IMR-90 (cell line): ENCODE data around the gene SMIM14. TPM values are rescaled to one million over a fixed set of nuclear protein-coding genes. Genes with fewer than 3 reads are reported as not detected.

ENCODE experiments used
- ATAC-seq: fragments of 200-7000 bp; cut with Tn5 transposase; 2 replicates; pipeline ENCODE4 v1.9.1; 2020; ENCODE audit warnings: low read depth, mild to moderate bottlenecking, moderate library complexity
- BruUV-seq: library from RNA; stranded (reverse); fragments of 400-500 nt; replicated peaks from 2 replicates; lab custom pipeline; 2021; lab: Mats Ljungman, UMichigan
- CTCF ChIA-PET: fragments of 300-600 bp; formaldehyde crosslinking; extraction: SDS; loops from one replicate; lab custom pipeline; 2021; ENCODE audit warnings: antibody characterized with exemption; lab: Yijun Ruan, JAX
- POLR2A ChIA-PET: fragments of 300-600 bp; sonication (Branson Sonifier 250); formaldehyde crosslinking; loops from one replicate; lab custom pipeline; 2022; ENCODE audit warnings: antibody characterized with exemption; ENCODE audit not compliant: unreplicated experiment; lab: Charles Lee
- DNase-seq: peaks from one replicate; pipeline ENCODE4 v3.0.0; 2013
- H2AFZ ChIP-seq: replicated peaks from 2 replicates; pipeline ENCODE3; 2013; ENCODE audit warnings: low read length, mild to moderate bottlenecking; ENCODE audit not compliant: poor library complexity
- H2AK5ac ChIP-seq: 2 replicates; pipeline ENCODE4 v1.6.1; 2013; ENCODE audit warnings: low read depth, low read length, inconsistent platforms
- H2AK9ac ChIP-seq: replicated peaks from 2 replicates; pipeline ENCODE3; 2013; ENCODE audit warnings: mild to moderate bottlenecking, low read depth, low read length, moderate library complexity; ENCODE audit not compliant: poor library complexity
- H2BK120ac ChIP-seq: 2 replicates; pipeline ENCODE4 v1.6.1; 2013; ENCODE audit warnings: low read depth, low read length, inconsistent platforms
- H2BK15ac ChIP-seq: 3 replicates; pipeline ENCODE4 v1.6.1; 2013; ENCODE audit warnings: low read depth, low read length, inconsistent platforms
- H2BK20ac ChIP-seq: 2 replicates; pipeline ENCODE4 v1.6.1; 2013; ENCODE audit warnings: low read depth, mild to moderate bottlenecking, inconsistent platforms, low read length, moderate library complexity
- H2BK5ac ChIP-seq: 2 replicates; pipeline ENCODE4 v1.6.1; 2013; ENCODE audit warnings: mild to moderate bottlenecking, low read depth, low read length, inconsistent platforms; ENCODE audit not compliant: poor library complexity, severe bottlenecking
- H3K14ac ChIP-seq: replicated peaks from 2 replicates; pipeline ENCODE4 v1.6.1; 2013; ENCODE audit warnings: low read depth, low read length, inconsistent platforms
- H3K18ac ChIP-seq: 2 replicates; pipeline ENCODE4 v1.6.1; 2013; ENCODE audit warnings: low read depth, low read length, control low read depth
- H3K23ac ChIP-seq: 2 replicates; pipeline ENCODE4 v1.6.1; 2013; ENCODE audit warnings: low read depth, low read length, inconsistent platforms
- H3K27ac ChIP-seq: 2 replicates; pipeline ENCODE4 v1.5.1; 2013; ENCODE audit warnings: mild to moderate bottlenecking, control low read depth, low read length; ENCODE audit not compliant: insufficient read depth
- H3K27me3 ChIP-seq: 2 replicates; pipeline ENCODE4 v1.6.1; 2013; ENCODE audit warnings: low read length; ENCODE audit not compliant: control insufficient read depth, insufficient read depth
- H3K36me3 ChIP-seq: 2 replicates; pipeline ENCODE4 v1.6.1; 2013; ENCODE audit warnings: low read length, mixed read lengths; ENCODE audit not compliant: control insufficient read depth, insufficient read depth
- H3K4ac ChIP-seq: 2 replicates; pipeline ENCODE4 v1.6.1; 2013; ENCODE audit warnings: low read depth, low read length, inconsistent platforms
- H3K4me1 ChIP-seq: 2 replicates; pipeline ENCODE4 v1.6.1; 2013; ENCODE audit warnings: low read length, mixed read lengths; ENCODE audit not compliant: control insufficient read depth, insufficient read depth
- H3K4me2 ChIP-seq: 2 replicates; pipeline ENCODE4 v1.6.1; 2013; ENCODE audit warnings: low read depth, mild to moderate bottlenecking, control low read depth, low read length, moderate library complexity
- H3K4me3 ChIP-seq: 2 replicates; pipeline ENCODE4 v1.5.1; 2013; ENCODE audit warnings: low read depth, mild to moderate bottlenecking, control low read depth, low read length, moderate library complexity; ENCODE audit not compliant: insufficient read depth
- H3K56ac ChIP-seq: 2 replicates; pipeline ENCODE4 v1.6.1; 2013; ENCODE audit warnings: low read length, inconsistent platforms; ENCODE audit not compliant: insufficient read depth; ENCODE audit errors: extremely low read depth
- H3K79me1 ChIP-seq, 2 experiments: 2 replicates each; pipeline ENCODE4 v1.6.1; 2013; ENCODE audit warnings: low read length in 2 of 2, inconsistent platforms in 1 of 2, low read depth in 1 of 2
- H3K9ac ChIP-seq: 2 replicates; pipeline ENCODE4 v1.6.1; 2013; ENCODE audit warnings: low read depth, low read length, control low read depth
- H3K9me1 ChIP-seq: 2 replicates; pipeline ENCODE4 v1.6.1; 2013; ENCODE audit warnings: low read length, inconsistent platforms; ENCODE audit not compliant: insufficient read depth
- H3K9me3 ChIP-seq: 2 replicates; pipeline ENCODE4 v1.6.1; 2013; ENCODE audit warnings: low read length; ENCODE audit not compliant: control insufficient read depth, insufficient read depth
- H4K20me1 ChIP-seq: 2 replicates; pipeline ENCODE4 v1.6.1; 2013; ENCODE audit warnings: low read length, inconsistent platforms; ENCODE audit not compliant: insufficient read depth
- H4K5ac ChIP-seq: 2 replicates; pipeline ENCODE4 v1.6.1; 2013; ENCODE audit warnings: mild to moderate bottlenecking, low read depth, low read length, control low read depth
- H4K8ac ChIP-seq, 2 experiments: 2 replicates each; pipeline ENCODE4 v1.6.1; 2013; ENCODE audit warnings: low read depth in 2 of 2, low read length in 2 of 2, control low read depth in 1 of 2, inconsistent platforms in 1 of 2
- H4K91ac ChIP-seq: 2 replicates; pipeline ENCODE4 v1.6.1; 2013; ENCODE audit warnings: low read depth, low read length, inconsistent platforms; ENCODE audit not compliant: insufficient read depth
- BHLHE40 ChIP-seq: fragments of 150-350 bp; IDR thresholded peaks from 2 replicates; pipeline ENCODE4 v1.6.1; 2016; ENCODE audit warnings: mild to moderate bottlenecking, low read depth, low read length
- CEBPB ChIP-seq: IDR thresholded peaks from 2 replicates; pipeline ENCODE4 v1.6.1; 2012; ENCODE audit warnings: low read depth, low read length, improper control_type of control experiment
- CHD1 ChIP-seq: IDR thresholded peaks from 2 replicates; pipeline ENCODE4 v1.6.1; 2012; ENCODE audit warnings: low read depth, low read length, improper control_type of control experiment
- CTCF ChIP-seq: conservative IDR thresholded peaks from 2 replicates; pipeline ENCODE4 v1.5.1; 2012; ENCODE audit warnings: mild to moderate bottlenecking, low read depth, low read length, improper control_type of control experiment
- ELK1 ChIP-seq: fragments of 150-350 bp; IDR thresholded peaks from 2 replicates; pipeline ENCODE4 v1.6.1; 2016; ENCODE audit warnings: low read depth, mild to moderate bottlenecking, low read length, moderate library complexity, borderline replicate concordance
- FOS ChIP-seq: fragments of 150-350 bp; IDR thresholded peaks from 2 replicates; pipeline ENCODE4 v1.6.1; 2016; ENCODE audit warnings: low read depth, low read length
- MAFK ChIP-seq: IDR thresholded peaks from 2 replicates; pipeline ENCODE4 v1.6.1; 2012; ENCODE audit warnings: low read depth, low read length, improper control_type of control experiment
- MAZ ChIP-seq: IDR thresholded peaks from 2 replicates; pipeline ENCODE4 v1.6.1; 2012; ENCODE audit warnings: low read depth, mild to moderate bottlenecking, low read length, improper control_type of control experiment, moderate library complexity, borderline replicate concordance
- MXI1 ChIP-seq: IDR thresholded peaks from 2 replicates; pipeline ENCODE4 v1.6.1; 2012; ENCODE audit warnings: low read depth, mild to moderate bottlenecking, low read length, moderate library complexity, borderline replicate concordance
- NFE2L2 ChIP-seq: fragments of 150-350 bp; IDR thresholded peaks from 2 replicates; pipeline ENCODE4 v1.6.1; 2016; ENCODE audit warnings: low read depth, mild to moderate bottlenecking, low read length
- POLR2A ChIP-seq: IDR thresholded peaks from 2 replicates; pipeline ENCODE4 v1.6.1; 2012; ENCODE audit warnings: mild to moderate bottlenecking, low read depth, low read length
- RAD21 ChIP-seq: IDR thresholded peaks from 2 replicates; pipeline ENCODE4 v1.6.1; 2012; ENCODE audit warnings: low read length, improper control_type of control experiment
- RCOR1 ChIP-seq: IDR thresholded peaks from 2 replicates; pipeline ENCODE4 v1.6.1; 2012; ENCODE audit warnings: mild to moderate bottlenecking, low read length, improper control_type of control experiment; ENCODE audit not compliant: insufficient replicate concordance
- RFX5 ChIP-seq: IDR thresholded peaks from 2 replicates; pipeline ENCODE4 v1.8.0; 2012; ENCODE audit warnings: low read depth, mild to moderate bottlenecking, low read length, moderate library complexity
- SMC3 ChIP-seq: fragments of 150-350 bp; IDR thresholded peaks from 2 replicates; pipeline ENCODE4 v1.6.1; 2016; ENCODE audit warnings: low read depth, mild to moderate bottlenecking, antibody characterized with exemption, low read length, moderate library complexity
- USF2 ChIP-seq: fragments of 150-350 bp; IDR thresholded peaks from 2 replicates; pipeline ENCODE4 v1.6.1; 2017; ENCODE audit warnings: mild to moderate bottlenecking, antibody characterized with exemption, low read length, low read depth
- WGBS, 2 experiments: methylation state at CpG; one replicate each; pipeline versions ENCODE4 v1.1.5 to v1.1.7; 2013; ENCODE audit warnings: missing lambda C conversion rate in 2 of 2; ENCODE audit not compliant: insufficient read length in 1 of 2; ENCODE audit errors: extremely low coverage in 2 of 2; 5-methylcytosine and 5-hydroxymethylcytosine counted together
- dilution Hi-C: fragments of 300-500 bp; cut with HindIII; formaldehyde crosslinking; loops from one replicate; pipeline ENCODE4 v1.14.3; 2018; ENCODE audit warnings: low sequenced_read_pairs; ENCODE audit not compliant: unreplicated experiment
- in situ Hi-C: fragments of 300-500 bp; cut with MboI; formaldehyde crosslinking; loops from 3 replicates; pipeline ENCODE4 v1.14.3; 2019; ENCODE audit warnings: low sequenced_read_pairs, inconsistent platforms, mixed read lengths
- intact Hi-C: fragments of 100-400 bp; cut with micrococcal nuclease; formaldehyde crosslinking; loops from 2 replicates; pipeline ENCODE4 v1.10.0; 2022
- polyA plus RNA-seq, 3 experiments: library from polyadenylated mRNA; depleted of rRNA; stranded (reverse); fragments of >200 nt; gene quantifications; 2 replicates each; pipeline ENCODE4 v1.2.3, GENCODE V29; 2012; ENCODE audit warnings: low replicate concordance in 1 of 3
- total RNA-seq: library from RNA; depleted of rRNA; stranded (reverse); fragments of >200 nt; gene quantifications from 2 replicates; pipeline ENCODE4 v1.2.3, GENCODE V29; 2012

SMIM14 gene
- total and polyA plus RNA-seq, 2 of the 4 experiments (the other 2 are of a cell fraction): 15.6 to 20.9 TPM

- no peak for TF ChIP-seq RCOR1
- TF ChIP-seq RFX5: no peak
- no peak for TF ChIP-seq ELK1
- TF ChIP-seq CEBPB: no peak
- no peak for TF ChIP-seq BHLHE40
- no peak for TF ChIP-seq CTCF
- no peak for TF ChIP-seq RAD21
- no peak for TF ChIP-seq SMC3
- TF ChIP-seq MAZ: no peak
- no peak for TF ChIP-seq FOS
- no peak for TF ChIP-seq USF2
- no peak for TF ChIP-seq POLR2A
- TF ChIP-seq MAFK: no peak
- TF ChIP-seq NFE2L2: no peak
- no peak for TF ChIP-seq MXI1
- TF ChIP-seq CHD1: no peak
- peak overlapping the region; percentile 64 for H2BK5ac ChIP-seq
- no peak overlapping the region for H3K23ac ChIP-seq
- no peak overlapping the region for H3K27ac ChIP-seq
- no peak overlapping the region; the same call in 1 of the 2 replicates for H3K9ac ChIP-seq
- H3K18ac ChIP-seq: no peak overlapping the region
- H3K4me2 ChIP-seq: no peak overlapping the region
- in situ Hi-C loops: no loop called here
- H2AK5ac ChIP-seq: no peak overlapping the region
- no peak overlapping the region for H3K4ac ChIP-seq
- H3K4me3 ChIP-seq: no peak overlapping the region
- no peak overlapping the region for H4K5ac ChIP-seq
- ChIA-PET POLR2A (interaction anchor here (0.6 kb wide), 1 partner anchor 27 kb away, joined by 3 read pairs; no protein-coding TSS in a partner anchor), CTCF (no interaction called here)
- no peak overlapping the region for H4K91ac ChIP-seq
- H3K27me3 ChIP-seq: no peaks in the 10 kb centered on the region; the same call in 1 of the 2 replicates
- DNase-seq (no peak), ATAC-seq (no peak)
- H3K9me3 ChIP-seq: no peaks in the 10 kb centered on the region
- H3K4me1 ChIP-seq: peaks cover 15% of the 10 kb centered on the region
- H3K36me3 ChIP-seq: no peaks in the 10 kb centered on the region; the same call in 1 of the 2 replicates
- dilution Hi-C loops: no loop called here
- H3K79me1 ChIP-seq: peaks cover 3 to 21% of the 10 kb centered on the region in 2 experiments; a peak in 3 of 4 replicates
- no peak overlapping the region for H2AFZ ChIP-seq
- H3K9me1 ChIP-seq: peaks cover 3% of the 10 kb centered on the region; the same call in 1 of the 2 replicates
- no peak overlapping the region for H4K8ac ChIP-seq
- no TSS peak for BruUV-seq
- H3K14ac ChIP-seq: no peak overlapping the region
- WGBS, 2 experiments: no CpG with 5 or more reads among the region's 1 CpG
- H2BK15ac ChIP-seq: no peak overlapping the region
- H3K56ac ChIP-seq: no peak overlapping the region
- peaks cover 7% of the 10 kb centered on the region for H4K20me1 ChIP-seq
- no peak overlapping the region for H2AK9ac ChIP-seq
- intact Hi-C loops: no loop called here
- H2BK20ac ChIP-seq: no peak overlapping the region
- no peak overlapping the region; the same call in 1 of the 2 replicates for H2BK120ac ChIP-seq
Observed at GRCh38 chr4:39616651-39617050, 22.0 kb downstream of the SMIM14 start.
